Sciatic nerve (tissue), 2 donors: ENCODE measurements around the gene C5orf22. TPM values are rescaled to one million over a fixed set of nuclear protein-coding genes. Genes with fewer than 3 reads are reported as not detected.
"Not testable (repeated sequence)": the region's sequence is repeated elsewhere in the genome, so short reads cannot be mapped to it uniquely, and the experiment has no call there.

Source experiments
- ATAC-seq: fragments of 200-7000 bp; cut with Tn5 transposase; one replicate; pipeline ENCODE4 v1.9.1; 2020; ENCODE audit warnings: mild to moderate bottlenecking, moderate library complexity
- DNase-seq: peaks from one replicate; pipeline ENCODE4 v3.0.0-alpha.2; 2020; ENCODE audit warnings: low spot score
- intact Hi-C: fragments of 100-400 bp; cut with DNase I; formaldehyde crosslinking; loops from one replicate; pipeline ENCODE4 v1.14.2; 2022
- total RNA-seq: library from RNA; stranded (reverse); fragmentation: NEBNext Ultra II Directional; extraction: Animal tissue kit (Norgen Biotek cat#: 25700); gene quantifications from one replicate; pipeline ENCODE4 v1.2.1, GENCODE V29; 2021
- donor health status: DM: no; HTN: no; CAD: no.
- donor health status: DM: no; HTN: no; CAD: no.

Gene C5orf22
- total RNA-seq, 1 donor from 2014 or later, result 19.7 TPM

- ATAC-seq (no peak), DNase-seq (no peak)
- intact Hi-C loops, result no loop called here
These were observed 61.6 kb downstream of the C5orf22 start for GRCh38 chr5:31593665-31594064.

- no peak for DNase-seq
- no peak for ATAC-seq
- intact Hi-C loops, result no loop called here
These were observed 64.3 kb downstream of the C5orf22 start for GRCh38 chr5:31596354-31596753.

- intact Hi-C loops, result no loop called here
- no peak for DNase-seq
- ATAC-seq, result no peak
These were observed 66.8 kb downstream of the C5orf22 start for GRCh38 chr5:31598640-31599611.

GRCh38 chr5:31602305-31602704 lies 70.2 kb downstream of the C5orf22 start:
- DNase-seq, intact Hi-C loops, ATAC-seq: not testable (repeated sequence)

GRCh38 chr5:31604240-31604639 lies 72.1 kb downstream of the C5orf22 start:
- intact Hi-C loops, result no loop called here
- ATAC-seq, result no peak
- no peak for DNase-seq

GRCh38 chr5:31604644-31605043 lies 72.5 kb downstream of the C5orf22 start:
- intact Hi-C loops, result no loop called here
- ATAC-seq, result no peak
- no peak for DNase-seq

Other genes with a start within 250 kb of the C5orf22 start
- gene DROSHA, start 208 bp upstream of the C5orf22 start, total RNA-seq, result 69.8 TPM
- gene PDZD2, start 106.8 kb downstream of the C5orf22 start, total RNA-seq, result 105 TPM